GM12878 (cell line): ENCODE measurements around the gene DCAF17. TPM values are rescaled to one million over a fixed set of nuclear protein-coding genes. Genes with fewer than 3 reads are reported as not detected.

Experiments used
- ATAC-seq: fragments of 200-7000 bp; cut with Tn5 transposase; 3 replicates; pipeline ENCODE4 v1.9.1; 2020; ENCODE audit warnings: mild to moderate bottlenecking, moderate library complexity
- BruUV-seq: library from RNA; stranded (reverse); fragments of 400-500 nt; replicated peaks from 2 replicates; lab custom pipeline; 2021; lab: Mats Ljungman, UMichigan
- CTCF ChIA-PET: fragments of 300-600 bp; sonication (Branson Sonifier 250); formaldehyde crosslinking; extraction: SDS; loops from one replicate; lab custom pipeline; 2021; ENCODE audit warnings: inconsistent platforms; lab: Yijun Ruan, JAX
- POLR2A ChIA-PET: fragments of 350-600 bp; formaldehyde crosslinking; extraction: SDS; loops from one replicate; lab custom pipeline; 2021; ENCODE audit warnings: inconsistent platforms; lab: Charles Lee
- RAD21 ChIA-PET: fragments of 300-600 bp; sonication (Branson Sonifier 250); formaldehyde crosslinking; loops from one replicate; lab custom pipeline; 2023; ENCODE audit warnings: antibody characterized with exemption; ENCODE audit not compliant: unreplicated experiment; lab: Charles Lee
- SMC1A ChIA-PET: fragments of 300-600 bp; sonication (Branson Sonifier 250); formaldehyde crosslinking; loops from one replicate; lab custom pipeline; 2023; ENCODE audit not compliant: unreplicated experiment, uncharacterized antibody; lab: Charles Lee
- DNase-seq: peaks from one replicate; pipeline ENCODE4 v3.0.0-alpha.2; 2011; ENCODE audit warnings: low read depth, low spot score
- FAIRE-seq: peaks from 3 replicates; lab custom pipeline; 2011; peaks lifted over from hg19 to GRCh38; lab: Jason Lieb, UNC
- H2AFZ ChIP-seq: 2 replicates; pipeline ENCODE4 v1.6.0; 2011; ENCODE audit warnings: low read depth, low read length, control low read depth; ENCODE audit not compliant: control insufficient read depth
- H3K27ac ChIP-seq: 2 replicates; pipeline ENCODE4 v1.5.1; 2011; ENCODE audit warnings: control low read depth; ENCODE audit not compliant: control insufficient read depth, insufficient read depth
- H3K27me3 ChIP-seq, 2 experiments: replicated peaks in 1 of 2; 2 replicates each; pipeline versions ENCODE4 v1.6.0 to v1.6.1; 2011; ENCODE audit warnings: low read length in 1 of 2; ENCODE audit not compliant: control insufficient read depth in 2 of 2, insufficient read depth in 2 of 2
- H3K36me3 ChIP-seq, 2 experiments: 2 replicates each; pipeline ENCODE4 v1.5.1; 2011; ENCODE audit warnings: low read length in 1 of 2; ENCODE audit not compliant: control insufficient read depth in 2 of 2, insufficient read depth in 2 of 2
- H3K4me1 ChIP-seq: 2 replicates; pipeline ENCODE4 v1.6.1; 2011; ENCODE audit warnings: mild to moderate bottlenecking, low read length, moderate library complexity, mixed read lengths; ENCODE audit not compliant: control insufficient read depth, insufficient read depth
- H3K4me2 ChIP-seq: 2 replicates; pipeline ENCODE4 v1.6.0; 2011; ENCODE audit warnings: control low read depth; ENCODE audit not compliant: control insufficient read depth, insufficient read depth
- H3K4me3 ChIP-seq: fragments of 200-600 bp; sonication (generic); 2 replicates; pipeline ENCODE4 v1.5.1; 2016
- H3K79me2 ChIP-seq: 2 replicates; pipeline ENCODE4 v1.6.0; 2011; ENCODE audit warnings: low read length; ENCODE audit not compliant: control insufficient read depth, insufficient read depth
- H3K9ac ChIP-seq: 2 replicates; pipeline ENCODE4 v1.8.0; 2011; ENCODE audit warnings: low read length, control low read depth, mixed read lengths; ENCODE audit not compliant: control insufficient read depth, insufficient read depth
- H3K9me3 ChIP-seq: replicated peaks from 3 replicates; pipeline ENCODE4 v1.5.1; 2011; ENCODE audit warnings: mild to moderate bottlenecking, low read length; ENCODE audit not compliant: control insufficient read depth, insufficient read depth
- H4K20me1 ChIP-seq: 2 replicates; pipeline ENCODE4 v1.6.0; 2011; ENCODE audit not compliant: control insufficient read depth, insufficient read depth
- ATF3 ChIP-seq: IDR thresholded peaks from 2 replicates; pipeline ENCODE4 v1.6.1; 2011; ENCODE audit warnings: low read depth, mild to moderate bottlenecking, low read length, moderate library complexity, borderline replicate concordance; ENCODE audit errors: extremely low read depth
- CREM ChIP-seq: IDR thresholded peaks from 2 replicates; pipeline ENCODE4 v1.6.1; 2014; ENCODE audit warnings: antibody characterized with exemption, low read depth
- FOXM1 ChIP-seq: IDR thresholded peaks from 2 replicates; pipeline ENCODE4 v1.6.1; 2012; ENCODE audit warnings: low read depth, mild to moderate bottlenecking, inconsistent platforms, low read length, moderate library complexity
- IKZF1 ChIP-seq: fragments of 450-650 bp; conservative IDR thresholded peaks from 2 replicates; pipeline ENCODE4 v1.6.1; 2017; ENCODE audit warnings: antibody characterized with exemption, mild to moderate bottlenecking
- KAT2A ChIP-seq: conservative IDR thresholded peaks from 2 replicates; pipeline ENCODE4 v1.6.1; 2011; ENCODE audit warnings: low read depth, low read length; ENCODE audit not compliant: control insufficient read depth
- LARP7 ChIP-seq: fragments of 450-650 bp; IDR thresholded peaks from 2 replicates; pipeline ENCODE4 v1.6.1; 2017; ENCODE audit warnings: mild to moderate bottlenecking
- PAX5 ChIP-seq: IDR thresholded peaks from 2 replicates; pipeline ENCODE4 v1.6.1; 2011; ENCODE audit warnings: low read depth, low read length, borderline replicate concordance
- RUNX3 ChIP-seq: IDR thresholded peaks from 2 replicates; pipeline ENCODE4 v1.6.1; 2012; ENCODE audit warnings: low read length, inconsistent platforms
- SMAD1 ChIP-seq: fragments of 450-650 bp; IDR thresholded peaks from 2 replicates; pipeline ENCODE4 v1.6.1; 2018; ENCODE audit warnings: mild to moderate bottlenecking, low read depth; ENCODE audit not compliant: partially characterized antibody
- SMARCA5 ChIP-seq: fragments of 450-650 bp; IDR thresholded peaks from 2 replicates; pipeline ENCODE4 v1.6.1; 2017; ENCODE audit warnings: mild to moderate bottlenecking
- USF2 ChIP-seq: IDR thresholded peaks from 2 replicates; pipeline ENCODE4 v1.6.1; 2011; ENCODE audit warnings: low read depth, low read length, improper control_type of control experiment, borderline replicate concordance
- ZNF687 ChIP-seq: fragments of 450-650 bp; IDR thresholded peaks from 2 replicates; pipeline ENCODE4 v1.6.1; 2017; ENCODE audit warnings: mild to moderate bottlenecking, moderate library complexity
- WGBS: methylation state at CpG from one replicate; pipeline ENCODE4 v1.1.6; 2016; ENCODE audit warnings: low lambda C conversion rate; ENCODE audit not compliant: insufficient replicate concordance, insufficient coverage; ENCODE audit errors: missing lambda C conversion rate; 5-methylcytosine and 5-hydroxymethylcytosine counted together
- in situ Hi-C: fragments of 300-500 bp; cut with MboI; formaldehyde crosslinking; loops from 9 replicates; pipeline ENCODE4 v1.14.3; 2018; ENCODE audit warnings: mixed read lengths
- intact Hi-C: fragments of 100-400 bp; cut with micrococcal nuclease; formaldehyde crosslinking; loops from one replicate; pipeline ENCODE4 v1.14.2; 2022; ENCODE audit not compliant: unreplicated experiment
- polyA plus RNA-seq, 11 experiments: library from polyadenylated mRNA; depleted of rRNA in 4 of 11; unstranded in 6 of 11; stranded (reverse) in 5 of 11; fragments of >200 nt; fragmentation: Nextera tagmentation in 4 of 11; fragmentation: Illumina TruSeq in 1 of 11; extraction: Ambion mirVana in 4 of 11; extraction: Trizol in 1 of 11; gene quantifications; 1 replicate in 1 of 11; 2 replicates in 10 of 11; pipeline versions ENCODE4 v1.2.1 to v1.2.3, GENCODE V29; 2011 to 2016; ENCODE audit warnings: inconsistent platforms in 2 of 11, missing spikeins in 2 of 11, low read depth in 1 of 11
- total RNA-seq, 4 experiments: library from RNA; depleted of rRNA in 3 of 4; stranded (reverse); fragments of >200 nt in 3 of 4; fragmentation: Illumina TruSeq in 1 of 4; extraction: Trizol in 1 of 4; gene quantifications; 2 replicates each; pipeline versions ENCODE4 v1.2.1 to v1.2.3, GENCODE V29; 2013 to 2021

The DCAF17 gene
- total and polyA plus RNA-seq, 10 of the 15 experiments (the other 5 are each of a cell fraction or from before 2014, with no cell fraction given): 5.2 to 32.9 (median 23.4) TPM

- Histone ChIP-seq H3K36me3 (peaks cover 0 to 3% of the 10 kb centered on the region in 2 experiments; a peak in 3 of 4 replicates), H4K20me1 (no peaks in the 10 kb centered on the region), H3K27me3 (no peaks in the 10 kb centered on the region), H2AFZ (no peak overlapping the region), H3K9me3 (no peaks in the 10 kb centered on the region), H3K79me2 (no peaks in the 10 kb centered on the region), H3K9ac (no peak overlapping the region), H3K27ac (no peak overlapping the region), H3K4me3 (no peak overlapping the region), H3K4me1 (peaks cover 17% of the 10 kb centered on the region), H3K4me2 (no peak overlapping the region)
- ChIA-PET SMC1A (interaction anchor here (0.6 to 1.3 kb wide), 2 partner anchors 9 to 318 kb away, joined by 3 to 4 read pairs; no protein-coding TSS in a partner anchor), POLR2A (interaction anchor here (0.5 kb wide), 1 partner anchor 667 kb away, joined by 3 read pairs; no protein-coding TSS in a partner anchor), CTCF (no interaction called here), RAD21 (no interaction called here)
- intact Hi-C loops (no loop called here), in situ Hi-C loops (no loop called here)
- DNase-seq (no peak), ATAC-seq (no peak), FAIRE-seq (no peak)
- 41% methylated on average over 1 of the region's 1 CpG for WGBS
- BruUV-seq: no TSS peak
- TF ChIP-seq ZNF687 (no peak), CREM (no peak)
Measured at GRCh38 chr2:171475979-171476378, 42.0 kb downstream of the DCAF17 start.

GRCh38 chr2:171478345-171478744, 44.3 kb downstream of the DCAF17 start:
- H3K79me2 ChIP-seq: no peaks in the 10 kb centered on the region
- H4K20me1 ChIP-seq: no peaks in the 10 kb centered on the region
- DNase-seq: no peak
- no peaks in the 10 kb centered on the region for H3K27me3 ChIP-seq
- ChIA-PET CTCF (interaction anchor here (0.6 kb wide), 1 partner anchor 569 kb away, joined by 3 read pairs; no protein-coding TSS in a partner anchor), RAD21 (no interaction called here), POLR2A (no interaction called here), SMC1A (no interaction called here)
- H2AFZ ChIP-seq: no peak overlapping the region
- H3K4me3 ChIP-seq: no peak overlapping the region
- no peak overlapping the region for H3K27ac ChIP-seq
- FAIRE-seq: no peak
- in situ Hi-C loops (no loop called here), intact Hi-C loops (no loop called here)
- H3K9ac ChIP-seq: no peak overlapping the region
- no TSS peak for BruUV-seq
- H3K36me3 ChIP-seq: peaks cover 4 to 6% of the 10 kb centered on the region in 2 experiments; a peak in 3 of 4 replicates
- no peak overlapping the region for H3K4me2 ChIP-seq
- no peaks in the 10 kb centered on the region for H3K9me3 ChIP-seq
- H3K4me1 ChIP-seq: peaks cover 37% of the 10 kb centered on the region
- WGBS: 100% methylated on average over 1 of the region's 1 CpG
- ATAC-seq: no peak
- TF ChIP-seq SMAD1 (no peak), SMARCA5 (no peak), IKZF1 (no peak), PAX5 (no peak), LARP7 (no peak), FOXM1 (no peak), USF2 (no peak), ATF3 (no peak), KAT2A (no peak), RUNX3 (no peak)
